OCI-LY1 (cell line): ENCODE data around the gene FAM13A.

Experiments used
- H2AFZ ChIP-seq: fragments of 200-600 bp; sonication (generic), shearing (Covaris generic); 2 replicates; pipeline ENCODE4 v1.6.0; 2014; ENCODE audit warnings: antibody characterized with exemption, mild to moderate bottlenecking, low read length
- H3F3A ChIP-seq: fragments of 200-600 bp; sonication (generic), shearing (Covaris generic); 2 replicates; pipeline ENCODE4 v1.6.0; 2014; ENCODE audit warnings: mild to moderate bottlenecking, antibody characterized with exemption, low read length, moderate library complexity; ENCODE audit not compliant: insufficient read depth
- H3K27ac ChIP-seq: fragments of 200-600 bp; sonication (generic); 2 replicates; pipeline ENCODE4 v1.5.1; 2014; ENCODE audit warnings: low read length, mixed run types, mild to moderate bottlenecking, low read depth; ENCODE audit not compliant: poor library complexity, severe bottlenecking
- H3K27me3 ChIP-seq: fragments of 200-600 bp; sonication (generic); 2 replicates; pipeline ENCODE4 v1.6.0; 2014; ENCODE audit warnings: antibody characterized with exemption, mild to moderate bottlenecking, low read length, moderate library complexity; ENCODE audit not compliant: insufficient read depth
- H3K36me3 ChIP-seq: fragments of 200-600 bp; sonication (generic); 2 replicates; pipeline ENCODE4 v1.6.1; 2014; ENCODE audit warnings: mild to moderate bottlenecking, antibody characterized with exemption, low read length, moderate library complexity, mixed read lengths; ENCODE audit not compliant: insufficient read depth
- H3K4me1 ChIP-seq: fragments of 200-600 bp; sonication (generic); 2 replicates; pipeline ENCODE4 v1.5.1; 2014; ENCODE audit warnings: mild to moderate bottlenecking, low read length, moderate library complexity; ENCODE audit not compliant: insufficient read depth, severe bottlenecking
- H3K4me2 ChIP-seq: fragments of 200-600 bp; sonication (generic), shearing (Covaris generic); 2 replicates; pipeline ENCODE4 v1.6.1; 2014; ENCODE audit warnings: low read length
- H3K4me3 ChIP-seq: fragments of 200-600 bp; sonication (generic); 2 replicates; pipeline ENCODE4 v1.5.1; 2014; ENCODE audit warnings: low read length, low read depth, mild to moderate bottlenecking, mixed read lengths; ENCODE audit not compliant: poor library complexity, severe bottlenecking
- H3K79me2 ChIP-seq: fragments of 200-600 bp; shearing (Covaris generic); 2 replicates; pipeline ENCODE4 v1.6.1; 2016; ENCODE audit warnings: mixed run types, low read length, mixed read lengths; ENCODE audit not compliant: insufficient read depth
- H3K9ac ChIP-seq: fragments of 200-600 bp; sonication (generic), shearing (Covaris generic); 2 replicates; pipeline ENCODE4 v1.6.1; 2014; ENCODE audit warnings: mild to moderate bottlenecking, low read length, mixed read lengths
- H3K9me2 ChIP-seq: fragments of 200-600 bp; sonication (generic), shearing (Covaris generic); 2 replicates; pipeline ENCODE4 v1.6.1; 2014; ENCODE audit warnings: low read depth, mild to moderate bottlenecking, low read length, mixed read lengths
- H3K9me3 ChIP-seq: fragments of 200-600 bp; shearing (Covaris generic); 2 replicates; pipeline ENCODE4 v1.6.1; 2014; ENCODE audit warnings: low read length, mixed read lengths
- H4K20me1 ChIP-seq: fragments of 200-600 bp; sonication (generic), shearing (Covaris generic); 2 replicates; pipeline ENCODE4 v1.6.0; 2016; ENCODE audit warnings: mild to moderate bottlenecking, low read length; ENCODE audit not compliant: insufficient read depth
- EZH2 ChIP-seq: fragments of 200-600 bp; sonication (generic), shearing (Covaris generic); IDR thresholded peaks from 2 replicates; pipeline ENCODE4 v1.8.0; 2017; ENCODE audit warnings: borderline replicate concordance, mixed run types, mild to moderate bottlenecking, antibody characterized with exemption, low read length, moderate library complexity, mixed read lengths
- TF ChIP-seq, protein P1 (sequence below): fragments of 200-600 bp; sonication (generic), shearing (Covaris generic); IDR thresholded peaks from 2 replicates; pipeline ENCODE4 v1.5.1; 2017; ENCODE audit warnings: mild to moderate bottlenecking, antibody characterized with exemption, low read length, moderate library complexity, mixed read lengths

FAM13A gene

GRCh38 chr4:88780389-88780788 is 276.6 kb downstream of the FAM13A start:
- Histone ChIP-seq H3K9me2 (no peaks in the 10 kb centered on the region), H3K79me2 (no peaks in the 10 kb centered on the region), H3F3A (no peaks in the 10 kb centered on the region), H3K27me3 (no peaks in the 10 kb centered on the region), H3K9me3 (no peaks in the 10 kb centered on the region), H4K20me1 (no peaks in the 10 kb centered on the region), H3K4me3 (no peak overlapping the region), H2AFZ (no peak overlapping the region), H3K9ac (no peak overlapping the region), H3K27ac (no peak overlapping the region), H3K4me1 (no peaks in the 10 kb centered on the region), H3K4me2 (no peak overlapping the region), H3K36me3 (no peaks in the 10 kb centered on the region)
- TF ChIP-seq, protein P1, sequence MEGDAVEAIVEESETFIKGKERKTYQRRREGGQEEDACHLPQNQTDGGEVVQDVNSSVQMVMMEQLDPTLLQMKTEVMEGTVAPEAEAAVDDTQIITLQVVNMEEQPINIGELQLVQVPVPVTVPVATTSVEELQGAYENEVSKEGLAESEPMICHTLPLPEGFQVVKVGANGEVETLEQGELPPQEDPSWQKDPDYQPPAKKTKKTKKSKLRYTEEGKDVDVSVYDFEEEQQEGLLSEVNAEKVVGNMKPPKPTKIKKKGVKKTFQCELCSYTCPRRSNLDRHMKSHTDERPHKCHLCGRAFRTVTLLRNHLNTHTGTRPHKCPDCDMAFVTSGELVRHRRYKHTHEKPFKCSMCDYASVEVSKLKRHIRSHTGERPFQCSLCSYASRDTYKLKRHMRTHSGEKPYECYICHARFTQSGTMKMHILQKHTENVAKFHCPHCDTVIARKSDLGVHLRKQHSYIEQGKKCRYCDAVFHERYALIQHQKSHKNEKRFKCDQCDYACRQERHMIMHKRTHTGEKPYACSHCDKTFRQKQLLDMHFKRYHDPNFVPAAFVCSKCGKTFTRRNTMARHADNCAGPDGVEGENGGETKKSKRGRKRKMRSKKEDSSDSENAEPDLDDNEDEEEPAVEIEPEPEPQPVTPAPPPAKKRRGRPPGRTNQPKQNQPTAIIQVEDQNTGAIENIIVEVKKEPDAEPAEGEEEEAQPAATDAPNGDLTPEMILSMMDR, result no peak
- no peak for TF ChIP-seq EZH2

- Histone ChIP-seq H3K9me2 (no peaks in the 10 kb centered on the region), H3K36me3 (no peaks in the 10 kb centered on the region), H3K79me2 (no peaks in the 10 kb centered on the region), H3K9me3 (no peaks in the 10 kb centered on the region), H3K4me1 (no peaks in the 10 kb centered on the region), H3K4me3 (no peak overlapping the region), H2AFZ (no peak overlapping the region), H3K9ac (no peak overlapping the region), H4K20me1 (no peaks in the 10 kb centered on the region), H3F3A (no peaks in the 10 kb centered on the region), H3K4me2 (no peak overlapping the region), H3K27ac (no peak overlapping the region), H3K27me3 (no peaks in the 10 kb centered on the region)
- no peak for TF ChIP-seq EZH2
- TF ChIP-seq, protein P1, result no peak
These were observed 277.6 kb downstream of the FAM13A start for GRCh38 chr4:88779431-88779830.

GRCh38 chr4:88775529-88775928 is 281.5 kb downstream of the FAM13A start:
- no peaks in the 10 kb centered on the region for H3K36me3 ChIP-seq
- no peak overlapping the region for H3K27ac ChIP-seq
- H2AFZ ChIP-seq, result no peak overlapping the region
- H3K9ac ChIP-seq, result no peak overlapping the region
- no peaks in the 10 kb centered on the region for H3K79me2 ChIP-seq
- H3K9me2 ChIP-seq, result no peaks in the 10 kb centered on the region
- no peaks in the 10 kb centered on the region for H4K20me1 ChIP-seq
- H3K4me2 ChIP-seq, result no peak overlapping the region
- TF ChIP-seq, protein P1, result no peak
- TF ChIP-seq EZH2, result no peak
- no peak overlapping the region for H3K4me3 ChIP-seq
- H3K9me3 ChIP-seq, result no peaks in the 10 kb centered on the region
- H3K4me1 ChIP-seq, result no peaks in the 10 kb centered on the region
- H3F3A ChIP-seq, result no peaks in the 10 kb centered on the region
- no peaks in the 10 kb centered on the region for H3K27me3 ChIP-seq
